Measurements from ENCODE around the gene CYFIP2. TPM values are rescaled to one million over a fixed set of nuclear protein-coding genes. Genes with fewer than 3 reads are reported as not detected.

Gene CYFIP2
- total and polyA plus RNA-seq, 7 experiments from 2014 or later: 386 to 755 (median 431) TPM

DNA sequence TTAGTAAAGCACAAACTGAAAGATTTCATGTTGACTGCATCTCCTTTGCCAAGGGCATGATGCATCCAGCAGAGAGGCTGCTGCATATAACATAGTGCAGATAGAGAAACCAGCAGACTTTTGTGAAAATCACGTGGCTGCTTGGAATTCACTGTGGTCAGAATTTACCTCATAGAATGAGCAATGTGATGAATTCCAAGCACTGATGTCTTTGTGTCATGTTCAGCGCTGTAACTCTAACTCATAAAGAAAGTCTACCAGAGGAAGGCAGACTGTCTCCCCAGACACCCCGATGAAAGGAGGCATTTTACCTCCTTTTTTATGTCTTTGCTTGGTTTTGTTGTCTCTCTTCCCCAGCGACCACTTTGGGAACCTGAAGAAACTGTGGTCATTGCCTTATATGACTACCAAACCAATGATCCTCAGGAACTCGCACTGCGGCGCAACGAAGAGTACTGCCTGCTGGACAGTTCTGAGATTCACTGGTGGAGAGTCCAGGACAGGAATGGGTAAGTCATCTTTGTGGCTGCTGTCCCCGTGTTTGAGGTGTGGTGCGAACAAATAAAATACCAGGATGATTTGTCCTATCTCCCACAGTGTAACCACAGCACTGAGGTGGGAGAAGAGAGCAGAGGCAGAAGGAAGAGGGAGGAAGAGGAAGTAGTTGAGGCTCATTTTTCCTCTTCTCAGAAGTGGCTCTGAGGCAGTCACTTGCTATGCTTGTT is 43.3 kb upstream of the CYFIP2 start:
- intact Hi-C loops (cut with micrococcal nuclease): loop anchor here (1.0 to 2.0 kb wide), 9 partner anchors 9 to 74 kb away; partner anchors contain the start of gene ITK (in 1 of the 2)
- peak overlapping the region; percentile 90 to 98 (median 96) for H3K27ac Mint-ChIP-seq
- no peaks in the 10 kb centered on the region for H3K27me3 ChIP-seq (ENCODE audit: control insufficient read depth in 2 of 2, insufficient read depth in 2 of 2, low read length in 2 of 2)
- peaks cover 55 to 94% (median 81%) of the 10 kb centered on the region in 7 donors for H3K4me1 Mint-ChIP-seq
- peaks cover 72 to 75% of the 10 kb centered on the region in 2 donors for H3K4me1 ChIP-seq (ENCODE audit: control insufficient read depth in 2 of 2, insufficient read depth in 2 of 2, low read length in 2 of 2)
- H3K27ac ChIP-seq (ENCODE audit: low read depth, low read length): peak overlapping the region; percentile 77
- ATAC-seq (peak; percentile 81), DNase-seq (peak in 7 of 9 donors; percentile 59 to 87 (median 69))
- POLR2A ChIA-PET: interaction anchor here (0.9 to 14.9 kb wide), 6 partner anchors 8 to 80 kb away, joined by 3 to 253 read pairs (median 6); partner anchors contain the start of gene MED7
- H3K4me3 Mint-ChIP-seq: peak overlapping the region; percentile 46 to 93 (median 74)
- no peaks in the 10 kb centered on the region for H3K9me3 ChIP-seq (ENCODE audit: control insufficient read depth in 2 of 3, low read length in 3 of 3)
- no peaks in the 10 kb centered on the region for H3K27me3 Mint-ChIP-seq
- H3K4me3 ChIP-seq (ENCODE audit: low read length): peak overlapping the region; percentile 22
- H3K9me3 Mint-ChIP-seq: peaks cover 0 to 2% (median 0%) of the 10 kb centered on the region in 11 donors
- H3K36me3 Mint-ChIP-seq: peaks cover 24 to 79% (median 64%) of the 10 kb centered on the region in 5 donors
- H3K36me3 ChIP-seq (ENCODE audit: control insufficient read depth in 2 of 3, insufficient read depth in 3 of 3, low read length in 3 of 3): peaks cover 16 to 83% (median 29%) of the 10 kb centered on the region in 3 experiments
- CTCF ChIA-PET: interaction anchor here (0.6 to 1.3 kb wide), 3 partner anchors 19 to 74 kb away, joined by 3 to 9 read pairs (median 4); no protein-coding TSS in a partner anchor

DNA sequence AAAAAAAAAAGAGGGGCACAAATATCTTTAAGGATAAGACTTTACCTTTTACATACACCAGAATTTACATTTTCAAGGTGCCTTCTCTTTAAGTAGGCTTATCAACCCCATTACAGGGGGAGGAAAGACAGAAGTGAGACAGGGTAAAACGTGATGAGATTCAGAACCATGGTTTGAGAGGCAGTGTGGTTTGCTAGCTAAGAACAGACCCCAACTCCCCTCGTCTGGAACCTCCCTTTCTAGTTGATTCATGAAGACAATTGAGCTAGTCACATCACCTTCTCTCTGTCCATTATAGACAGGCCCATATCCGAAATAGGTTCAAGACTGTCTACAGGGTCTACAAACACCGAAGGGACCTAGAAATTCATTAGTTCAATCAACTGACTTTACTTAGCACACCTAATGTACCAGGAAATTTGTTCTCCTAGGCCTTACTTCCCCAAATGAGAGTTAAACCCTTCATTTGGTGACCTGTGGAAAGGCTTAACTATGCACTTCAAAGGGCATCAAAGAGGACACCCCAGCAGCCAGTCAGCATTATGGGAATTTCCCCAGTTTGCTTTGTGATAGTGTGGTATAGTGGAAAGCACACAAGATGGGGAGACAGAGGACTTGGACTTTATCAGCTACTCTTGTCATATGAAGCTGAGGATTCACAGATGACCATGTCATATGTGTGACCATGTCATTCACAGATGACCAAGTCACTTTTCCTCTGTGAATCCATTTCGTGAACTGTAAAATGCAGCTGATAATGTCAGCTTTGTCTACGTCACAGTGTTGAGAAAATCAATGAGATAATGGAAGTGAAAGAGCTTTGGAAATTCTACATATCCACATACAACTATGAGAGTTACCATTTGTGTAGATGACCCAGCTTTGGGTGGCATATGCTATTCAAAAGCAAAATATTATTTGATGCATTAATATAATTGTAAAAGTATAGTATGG is 40.2 kb upstream of the CYFIP2 start:
- CTCF ChIA-PET: interaction anchor here (0.8 to 1.9 kb wide), 5 partner anchors 27 to 87 kb away, joined by 3 to 5 read pairs (median 3); no protein-coding TSS in a partner anchor
- peaks cover 20 to 85% (median 47%) of the 10 kb centered on the region in 3 experiments for H3K36me3 ChIP-seq (ENCODE audit: control insufficient read depth in 2 of 3, insufficient read depth in 3 of 3, low read length in 3 of 3)
- intact Hi-C loops (cut with micrococcal nuclease): loop anchor here (2.0 to 5.0 kb wide), 2 partner anchors 15 to 87 kb away; no protein-coding TSS in a partner anchor
- DNase-seq (no peak), ATAC-seq (no peak)
- peaks cover 44 to 60% of the 10 kb centered on the region in 2 donors for H3K4me1 ChIP-seq (ENCODE audit: control insufficient read depth in 2 of 2, insufficient read depth in 2 of 2, low read length in 2 of 2)
- peak overlapping the region in 6 of 10 donors; percentile 12 to 81 (median 50) for H3K4me3 Mint-ChIP-seq
- H3K27ac ChIP-seq (ENCODE audit: low read depth, low read length): peak overlapping the region; percentile 37
- H3K4me1 Mint-ChIP-seq: peaks cover 34 to 75% (median 59%) of the 10 kb centered on the region in 7 donors
- no peaks in the 10 kb centered on the region for H3K27me3 Mint-ChIP-seq
- no peaks in the 10 kb centered on the region for H3K27me3 ChIP-seq (ENCODE audit: control insufficient read depth in 2 of 2, insufficient read depth in 2 of 2, low read length in 2 of 2)
- no peak overlapping the region for H3K4me3 ChIP-seq (ENCODE audit: low read length)
- peaks cover 12 to 61% (median 48%) of the 10 kb centered on the region in 5 donors for H3K36me3 Mint-ChIP-seq
- POLR2A ChIA-PET: interaction anchor here (0.7 to 14.9 kb wide), 10 partner anchors 9 to 82 kb away, joined by 3 to 253 read pairs (median 6); partner anchors contain the start of gene ITK
- H3K27ac Mint-ChIP-seq: peak overlapping the region; percentile 71 to 96 (median 82)
- H3K9me3 Mint-ChIP-seq: peaks cover 0 to 2% (median 0%) of the 10 kb centered on the region in 11 donors
- H3K9me3 ChIP-seq (ENCODE audit: control insufficient read depth in 2 of 3, low read length in 3 of 3): no peaks in the 10 kb centered on the region

DNA sequence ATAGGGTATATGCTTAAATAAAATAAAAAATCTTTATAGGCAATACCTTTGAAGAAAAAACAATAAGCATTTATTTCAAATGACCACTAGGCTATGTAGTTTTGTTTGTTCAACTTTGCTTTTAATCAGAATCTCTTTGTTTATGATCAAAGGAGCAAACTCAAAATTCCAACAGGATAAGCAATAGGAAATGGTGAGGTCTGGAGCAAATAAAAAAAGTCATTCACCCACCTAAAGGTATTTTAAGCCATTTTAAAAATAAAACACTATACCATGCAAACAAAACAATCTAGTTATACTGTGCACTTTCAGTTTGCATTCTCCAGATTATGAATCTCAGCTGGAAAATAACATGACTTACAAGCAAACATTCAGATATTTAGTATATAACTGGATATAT is 35.3 kb upstream of the CYFIP2 start:
- H3K36me3 Mint-ChIP-seq: peaks cover 22 to 57% (median 54%) of the 10 kb centered on the region in 5 donors

DNA sequence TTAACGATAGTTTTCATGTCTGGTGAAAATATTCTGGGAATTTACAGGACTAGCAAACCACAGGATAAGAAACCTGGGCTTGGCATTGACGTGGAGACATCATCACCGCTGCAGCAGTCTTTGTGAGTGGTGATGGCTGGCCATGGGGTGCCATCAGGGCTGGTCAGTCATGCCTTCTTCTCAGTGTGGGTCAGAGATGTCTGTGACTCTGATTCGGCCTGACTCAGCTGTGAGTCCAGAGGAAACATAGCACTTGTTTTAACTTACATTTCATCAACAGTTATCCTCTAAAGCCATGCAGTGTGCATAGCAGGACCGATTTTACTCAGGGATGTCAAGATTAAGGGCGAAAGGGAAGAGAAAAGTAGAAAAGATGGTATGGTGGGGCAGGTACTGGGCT is 33.2 kb upstream of the CYFIP2 start:
- peaks cover 14 to 61% (median 51%) of the 10 kb centered on the region in 5 donors for H3K36me3 Mint-ChIP-seq
- H3K27me3 ChIP-seq (ENCODE audit: control insufficient read depth in 2 of 2, insufficient read depth in 2 of 2, low read length in 2 of 2): no peaks in the 10 kb centered on the region
- H3K4me3 ChIP-seq (ENCODE audit: low read length): no peak overlapping the region
- H3K27me3 Mint-ChIP-seq: no peaks in the 10 kb centered on the region
- CTCF ChIA-PET: interaction anchor here (0.9 to 1.3 kb wide), 5 partner anchors 13 to 83 kb away, joined by 3 to 4 read pairs (median 3); no protein-coding TSS in a partner anchor
- ATAC-seq (no peak), DNase-seq (no peak)
- peak overlapping the region; percentile 61 to 96 (median 85) for H3K27ac Mint-ChIP-seq
- H3K9me3 ChIP-seq (ENCODE audit: control insufficient read depth in 2 of 3, low read length in 3 of 3): no peaks in the 10 kb centered on the region
- H3K4me1 ChIP-seq (ENCODE audit: control insufficient read depth in 2 of 2, insufficient read depth in 2 of 2, low read length in 2 of 2): peaks cover 19 to 29% of the 10 kb centered on the region in 2 donors
- H3K36me3 ChIP-seq (ENCODE audit: control insufficient read depth in 2 of 3, insufficient read depth in 3 of 3, low read length in 3 of 3): peaks cover 27 to 89% (median 83%) of the 10 kb centered on the region in 3 experiments
- POLR2A ChIA-PET: interaction anchor here (0.6 to 1.9 kb wide), 11 partner anchors 13 to 60 kb away, joined by 3 to 4 read pairs (median 3); partner anchors contain the start of gene ITK
- intact Hi-C loops (cut with micrococcal nuclease): loop anchor here in 1 of 2 donors (1.0 kb wide), 2 partner anchors 10 to 83 kb away; no protein-coding TSS in a partner anchor
- no peaks in the 10 kb centered on the region for H3K9me3 Mint-ChIP-seq
- H3K4me3 Mint-ChIP-seq: peak overlapping the region in 7 of 10 donors; percentile 5 to 56 (median 50)
- H3K4me1 Mint-ChIP-seq: peaks cover 23 to 74% (median 58%) of the 10 kb centered on the region in 7 donors
- peak overlapping the region; percentile 55 for H3K27ac ChIP-seq (ENCODE audit: low read depth, low read length)

More for the DNA sequence above, 35.3 kb upstream of the CYFIP2 start:
- ATAC-seq (no peak), DNase-seq (no peak)
- Histone ChIP-seq H3K4me3 (ENCODE audit: low read length) (no peak overlapping the region), H3K4me1 (ENCODE audit: control insufficient read depth in 2 of 2, insufficient read depth in 2 of 2, low read length in 2 of 2) (peaks cover 27 to 43% of the 10 kb centered on the region in 2 donors), H3K27me3 (ENCODE audit: control insufficient read depth in 2 of 2, insufficient read depth in 2 of 2, low read length in 2 of 2) (no peaks in the 10 kb centered on the region), H3K9me3 (ENCODE audit: control insufficient read depth in 2 of 3, low read length in 3 of 3) (no peaks in the 10 kb centered on the region), H3K36me3 (ENCODE audit: control insufficient read depth in 2 of 3, insufficient read depth in 3 of 3, low read length in 3 of 3) (peaks cover 22 to 87% (median 73%) of the 10 kb centered on the region in 3 experiments), H3K27ac (ENCODE audit: low read depth, low read length) (peak overlapping the region; percentile 41)
- POLR2A ChIA-PET: interaction anchor here (0.8 to 2.0 kb wide), 10 partner anchors 9 to 88 kb away, joined by 3 to 9 read pairs (median 4); partner anchors contain the start of genes ITK and MED7
- H3K9me3 Mint-ChIP-seq: peaks cover 0 to 2% (median 0%) of the 10 kb centered on the region in 11 donors
- H3K4me1 Mint-ChIP-seq: peaks cover 31 to 79% (median 68%) of the 10 kb centered on the region in 7 donors
- peak overlapping the region in 5 of 9 donors; percentile 74 to 96 (median 86) for H3K27ac Mint-ChIP-seq
- CTCF ChIA-PET: interaction anchor here (0.7 to 1.7 kb wide), 2 partner anchors 77 to 83 kb away, joined by 4 to 8 read pairs; no protein-coding TSS in a partner anchor
- no peak overlapping the region for H3K4me3 Mint-ChIP-seq
- intact Hi-C loops (cut with micrococcal nuclease): loop anchor here in 1 of 2 donors (1.0 to 2.0 kb wide), 2 partner anchors 9 to 16 kb away; no protein-coding TSS in a partner anchor
- no peaks in the 10 kb centered on the region for H3K27me3 Mint-ChIP-seq

DNA sequence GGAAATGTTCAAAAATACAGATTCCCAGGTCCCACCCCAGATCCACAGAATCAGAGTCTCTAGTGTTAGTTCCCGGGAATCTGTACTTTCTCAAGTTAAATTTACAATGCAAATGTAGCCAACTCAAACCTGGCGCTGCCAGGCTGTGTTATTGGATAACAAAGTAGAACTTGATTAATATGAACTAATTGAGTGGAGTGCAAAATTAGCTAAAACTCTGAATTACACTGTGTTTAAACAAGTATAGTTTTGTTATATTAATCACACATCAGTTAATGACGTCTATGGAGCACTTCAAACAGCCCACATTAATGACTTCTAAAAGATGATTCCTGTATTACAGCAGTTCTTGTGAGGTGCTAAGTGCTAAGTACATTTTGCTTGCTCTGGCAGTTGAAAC is 32.4 kb upstream of the CYFIP2 start:
- peaks cover 14 to 69% (median 58%) of the 10 kb centered on the region in 5 donors for H3K36me3 Mint-ChIP-seq
- POLR2A ChIA-PET: interaction anchor here (0.8 to 1.9 kb wide), 12 partner anchors 12 to 91 kb away, joined by 3 to 6 read pairs (median 4); partner anchors contain the start of genes ITK and MED7

More for the DNA sequence above, 32.4 kb upstream of the CYFIP2 start:
- Mint-ChIP-seq H3K27ac (peak overlapping the region; percentile 24 to 96 (median 85)), H3K9me3 (no peaks in the 10 kb centered on the region), H3K4me1 (peaks cover 23 to 82% (median 64%) of the 10 kb centered on the region in 7 donors), H3K27me3 (no peaks in the 10 kb centered on the region), H3K4me3 (peak overlapping the region in 5 of 10 donors; percentile 43 to 56 (median 52))
- Histone ChIP-seq H3K4me1 (ENCODE audit: control insufficient read depth in 2 of 2, insufficient read depth in 2 of 2, low read length in 2 of 2) (peaks cover 19 to 26% of the 10 kb centered on the region in 2 donors), H3K9me3 (ENCODE audit: control insufficient read depth in 2 of 3, low read length in 3 of 3) (no peaks in the 10 kb centered on the region), H3K36me3 (ENCODE audit: control insufficient read depth in 2 of 3, insufficient read depth in 3 of 3, low read length in 3 of 3) (peaks cover 33 to 90% (median 83%) of the 10 kb centered on the region in 3 experiments), H3K4me3 (ENCODE audit: low read length) (no peak overlapping the region), H3K27me3 (ENCODE audit: control insufficient read depth in 2 of 2, insufficient read depth in 2 of 2, low read length in 2 of 2) (no peaks in the 10 kb centered on the region), H3K27ac (ENCODE audit: low read depth, low read length) (peak overlapping the region; percentile 55)
- intact Hi-C loops (cut with micrococcal nuclease): loop anchor here in 1 of 2 donors (1.0 kb wide), 2 partner anchors 11 to 84 kb away; no protein-coding TSS in a partner anchor
- DNase-seq: peak in 7 of 9 donors; percentile 54 to 81 (median 76)
- CTCF ChIA-PET: interaction anchor here (1.1 to 1.3 kb wide), 2 partner anchors 16 to 84 kb away, joined by 3 to 4 read pairs; no protein-coding TSS in a partner anchor
- peak; percentile 95 for ATAC-seq
